Astrocyte of the cerebellum (primary cell): ENCODE results near the gene CTXN1.

ENCODE experiments used
- DNase-seq: peaks from one replicate; pipeline ENCODE4 v3.0.0-alpha.2; 2011; ENCODE audit warnings: low read depth
- H3K4me3 ChIP-seq: 2 replicates; pipeline ENCODE4 v1.5.1; 2011; ENCODE audit warnings: mild to moderate bottlenecking, low read depth, low read length, moderate library complexity
- in situ Hi-C: cut with HindIII; loops from 2 replicates; pipeline ENCODE4 v1.10.0; 2017; ENCODE audit warnings: low sequenced_read_pairs
- TF ChIP-seq, protein P1 (sequence below): IDR thresholded peaks from 2 replicates; pipeline ENCODE4 v1.5.1; 2012; ENCODE audit warnings: low read length, low read depth, moderate library complexity, mild to moderate bottlenecking; ENCODE audit errors: missing control alignments

Gene CTXN1

DNA sequence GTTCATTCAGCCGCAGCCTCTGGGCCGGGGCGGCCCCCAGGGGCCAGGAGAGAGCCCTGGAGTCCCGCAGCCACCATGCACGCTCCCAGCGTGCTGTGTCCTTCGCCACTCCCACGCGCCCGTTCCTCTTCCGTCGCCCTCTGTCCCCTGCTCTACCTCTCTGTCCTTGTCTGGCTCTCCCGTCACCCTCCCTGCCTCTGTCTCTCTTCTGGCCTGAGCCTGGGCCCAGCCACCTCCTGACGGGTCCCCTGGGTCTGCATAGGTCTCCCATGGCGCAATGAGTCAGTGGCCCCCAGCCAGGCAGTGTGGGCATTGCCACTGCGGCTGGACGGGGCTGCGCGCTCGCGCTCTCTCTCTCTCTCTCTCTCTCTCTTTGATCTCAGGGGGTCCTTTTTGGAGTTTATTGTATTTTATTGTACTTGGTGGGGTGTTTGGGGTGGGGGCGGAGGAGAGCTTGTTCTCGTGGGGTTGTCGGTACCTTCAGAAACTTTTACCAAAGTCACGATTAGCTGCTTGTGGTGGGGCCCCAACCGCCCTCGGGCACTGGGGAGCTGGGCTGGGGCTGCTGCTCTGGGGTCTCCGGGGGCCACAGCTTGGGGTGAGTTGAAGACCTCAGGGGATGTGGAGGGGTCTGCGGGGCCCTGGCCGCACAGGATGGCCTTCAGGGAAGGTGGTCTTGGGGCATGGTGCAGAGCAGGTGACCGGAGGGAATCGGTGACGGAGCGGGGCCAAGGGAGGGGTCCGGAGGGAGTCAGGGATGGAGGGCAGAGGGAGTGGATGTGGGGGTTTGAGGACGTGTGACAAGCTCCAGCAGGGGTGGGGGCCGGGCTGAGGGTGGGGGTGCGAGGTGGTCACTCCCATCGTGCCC lies 13.0 kb downstream of the CTXN1 start:
- TF ChIP-seq, protein P1, sequence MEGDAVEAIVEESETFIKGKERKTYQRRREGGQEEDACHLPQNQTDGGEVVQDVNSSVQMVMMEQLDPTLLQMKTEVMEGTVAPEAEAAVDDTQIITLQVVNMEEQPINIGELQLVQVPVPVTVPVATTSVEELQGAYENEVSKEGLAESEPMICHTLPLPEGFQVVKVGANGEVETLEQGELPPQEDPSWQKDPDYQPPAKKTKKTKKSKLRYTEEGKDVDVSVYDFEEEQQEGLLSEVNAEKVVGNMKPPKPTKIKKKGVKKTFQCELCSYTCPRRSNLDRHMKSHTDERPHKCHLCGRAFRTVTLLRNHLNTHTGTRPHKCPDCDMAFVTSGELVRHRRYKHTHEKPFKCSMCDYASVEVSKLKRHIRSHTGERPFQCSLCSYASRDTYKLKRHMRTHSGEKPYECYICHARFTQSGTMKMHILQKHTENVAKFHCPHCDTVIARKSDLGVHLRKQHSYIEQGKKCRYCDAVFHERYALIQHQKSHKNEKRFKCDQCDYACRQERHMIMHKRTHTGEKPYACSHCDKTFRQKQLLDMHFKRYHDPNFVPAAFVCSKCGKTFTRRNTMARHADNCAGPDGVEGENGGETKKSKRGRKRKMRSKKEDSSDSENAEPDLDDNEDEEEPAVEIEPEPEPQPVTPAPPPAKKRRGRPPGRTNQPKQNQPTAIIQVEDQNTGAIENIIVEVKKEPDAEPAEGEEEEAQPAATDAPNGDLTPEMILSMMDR, result no peak
- in situ Hi-C loops, result no loop called here
- no peak for DNase-seq

GRCh38 chr19:7912144-7912696 lies 13.7 kb downstream of the CTXN1 start:
- DNase-seq, result no peak
- in situ Hi-C loops, result no loop called here
- no peak overlapping the region for H3K4me3 ChIP-seq
- TF ChIP-seq, protein P1, result no peak

More for the DNA sequence above, 13.0 kb downstream of the CTXN1 start:
- H3K4me3 ChIP-seq, result no peak overlapping the region

GRCh38 chr19:7911508-7912143 lies 14.3 kb downstream of the CTXN1 start:
- DNase-seq, result no peak
- no peak overlapping the region for H3K4me3 ChIP-seq
- TF ChIP-seq, protein P1, result no peak
- in situ Hi-C loops, result no loop called here

DNA sequence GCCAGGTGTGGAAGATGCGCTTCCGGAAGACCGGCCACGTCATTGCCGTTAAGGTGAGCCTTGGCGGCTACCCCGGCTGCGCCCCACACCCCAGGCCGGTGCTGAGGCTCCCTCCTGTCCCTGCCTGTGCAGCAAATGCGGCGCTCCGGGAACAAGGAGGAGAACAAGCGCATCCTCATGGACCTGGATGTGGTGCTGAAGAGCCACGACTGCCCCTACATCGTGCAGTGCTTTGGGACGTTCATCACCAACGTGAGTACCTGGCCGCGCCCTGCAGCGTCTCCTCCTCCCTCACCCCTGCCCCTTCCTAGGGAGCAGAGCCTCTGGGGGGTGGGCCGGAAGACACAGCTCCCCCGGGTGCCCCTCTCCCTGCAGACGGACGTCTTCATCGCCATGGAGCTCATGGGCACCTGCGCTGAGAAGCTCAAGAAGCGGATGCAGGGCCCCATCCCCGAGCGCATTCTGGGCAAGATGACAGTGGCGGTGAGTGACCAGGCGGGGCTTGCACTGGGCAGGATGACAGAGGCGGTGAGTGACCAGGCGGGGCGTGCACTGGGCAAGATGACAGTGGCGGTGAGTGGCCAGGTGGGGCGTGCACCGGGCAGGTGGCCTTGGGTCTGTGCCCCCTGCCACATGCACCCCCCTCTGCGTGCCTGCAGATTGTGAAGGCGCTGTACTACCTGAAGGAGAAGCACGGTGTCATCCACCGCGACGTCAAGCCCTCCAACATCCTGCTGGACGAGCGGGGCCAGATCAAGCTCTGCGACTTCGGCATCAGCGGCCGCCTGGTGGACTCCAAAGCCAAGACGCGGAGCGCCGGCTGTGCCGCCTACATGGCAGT lies 15.4 kb downstream of the CTXN1 start:
- TF ChIP-seq, protein P1, result no peak
- in situ Hi-C loops, result no loop called here
- no peak overlapping the region for H3K4me3 ChIP-seq
- DNase-seq, result no peak

- TF ChIP-seq, protein P1, result no peak
- H3K4me3 ChIP-seq, result no peak overlapping the region
- no peak for DNase-seq
- in situ Hi-C loops, result no loop called here
These were observed 16.4 kb downstream of the CTXN1 start for GRCh38 chr19:7909471-7910067.
